A549 treated with AZD2906 at 1 μM for 4 hours (cell line): ENCODE measurements around the gene C1orf122. TPM values are rescaled to one million over a fixed set of nuclear protein-coding genes. Genes with fewer than 3 reads are reported as not detected.

Experiments
- total RNA-seq: library from RNA; stranded (reverse); fragments of 200-300 nt; extraction: Qiagen RNA extraction; gene quantifications from 5 replicates; pipeline ENCODE4 v1.2.3, GENCODE V29; 2022

C1orf122 gene
- 35.9 to 71.1 TPM (median 57.7 TPM) in 5 replicates for total RNA-seq

DNA sequence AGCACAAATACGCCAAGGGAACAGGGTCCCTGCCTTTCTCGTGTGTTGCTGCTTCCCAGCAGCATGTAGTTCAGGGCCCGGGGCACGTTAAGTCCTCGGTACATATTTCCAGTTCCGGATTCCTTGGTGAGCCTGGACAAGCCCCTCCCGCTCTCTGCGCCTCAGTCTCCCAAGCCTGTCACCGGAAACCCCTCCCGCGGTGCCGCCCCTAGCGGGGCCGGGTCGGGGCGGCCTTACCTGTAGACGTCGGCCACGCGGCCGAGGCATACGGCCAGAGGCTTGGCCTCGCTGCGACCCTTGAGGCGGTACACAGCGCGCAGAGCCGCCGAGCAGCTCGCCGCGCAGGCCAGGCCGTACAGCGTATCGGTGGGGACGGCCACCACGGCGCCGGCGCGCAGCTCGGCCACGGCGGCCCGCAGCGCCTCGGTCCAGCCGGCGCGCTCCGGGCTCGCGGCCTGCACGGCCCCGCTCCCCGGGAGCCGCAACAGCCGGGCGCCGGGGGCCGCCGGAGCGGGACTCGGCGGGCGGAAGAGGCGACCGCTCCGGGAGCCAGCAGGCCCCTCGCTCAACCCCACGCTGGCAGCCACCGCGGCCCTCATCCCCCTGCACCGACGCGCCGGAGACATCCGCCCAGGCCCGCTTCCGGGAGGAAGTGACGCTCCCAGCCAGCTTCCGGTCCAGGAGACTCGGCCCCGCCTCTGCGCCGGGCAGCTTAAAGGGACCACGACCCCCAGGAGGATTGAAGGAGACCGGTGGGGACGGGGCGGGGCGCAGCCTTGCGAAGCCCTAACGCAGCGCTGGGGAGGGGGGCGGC, at the start of gene C1orf122, which contains the start of gene YRDC:
TSS of gene C1orf122 (plus strand) at position 236 of the 814 bp plus-strand sequence. CDS start 615 bp downstream, outside the sequence.
TSS of gene YRDC (minus strand) at position 654 of the 814 bp plus-strand sequence. CDS start at position 626, 28 bp downstream.

DNA sequence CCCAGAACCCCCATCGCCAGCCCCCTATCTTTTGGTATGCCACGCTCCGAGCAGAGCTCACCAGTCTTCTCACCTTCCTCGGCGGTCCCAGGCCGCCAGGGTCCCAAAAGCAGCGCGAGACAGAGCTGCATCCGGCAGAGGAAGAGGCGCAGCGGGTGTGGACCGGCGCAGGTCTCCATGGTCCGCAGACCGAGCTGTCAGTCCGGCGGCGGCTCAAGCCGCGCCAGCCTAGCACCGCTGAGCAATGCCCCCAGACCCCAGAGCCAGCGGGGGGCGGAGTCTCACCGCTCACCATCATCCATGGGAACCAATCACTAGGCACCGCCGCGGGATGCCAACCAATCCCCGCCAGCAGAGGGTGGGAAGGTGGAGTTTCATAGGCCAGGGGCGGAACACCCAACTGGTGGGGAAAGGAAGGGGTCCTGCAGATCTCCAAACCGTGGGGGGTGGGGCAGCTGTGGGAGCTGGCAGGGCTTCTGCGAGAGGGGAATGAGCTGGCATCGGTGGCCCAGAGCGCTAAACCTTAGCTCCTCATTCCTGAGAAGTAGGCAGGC, 42.6 kb upstream of the C1orf122 start, which contains the start of gene EPHA10:
TSS of gene EPHA10 (minus strand) at position 233 of the 554 bp plus-strand sequence. CDS start at position 179, 54 bp downstream.

DNA sequence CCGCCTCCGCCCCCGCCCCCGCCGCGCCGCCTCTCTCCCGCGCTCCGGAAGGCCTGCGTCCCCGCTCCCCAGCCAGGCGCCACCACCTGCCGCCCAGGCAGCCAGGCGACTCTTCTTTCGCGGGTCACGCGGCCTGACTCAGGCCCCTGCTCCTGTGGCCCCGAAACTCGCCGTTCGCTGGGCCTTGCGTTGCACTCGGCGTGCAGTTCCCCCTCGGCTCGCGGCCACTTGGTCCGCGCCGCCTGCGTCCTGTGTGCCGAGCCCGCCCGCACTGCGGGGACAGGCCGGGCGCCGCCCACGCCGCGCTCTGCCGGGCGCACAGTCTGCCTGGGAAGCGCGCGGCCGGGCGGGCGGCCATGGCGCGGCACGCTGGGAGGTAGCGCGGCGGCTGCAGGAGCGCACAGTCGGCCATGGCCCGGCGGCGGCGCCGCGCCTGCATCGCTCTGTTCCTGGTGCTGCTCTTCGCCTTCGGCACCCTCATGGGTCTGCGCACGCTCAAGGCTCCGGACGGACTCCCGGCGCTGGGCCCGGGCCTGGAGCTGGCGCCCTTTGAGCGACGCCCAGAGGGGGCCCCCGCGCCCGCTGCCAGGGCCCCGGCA, 13.7 kb upstream of the C1orf122 start, which contains the start of gene MANEAL:
TSS of gene MANEAL (plus strand) at position 75 of the 599 bp plus-strand sequence. CDS start at position 411, 336 bp downstream.

Other genes starting within 250 kb of the C1orf122 start
- 48.6 to 63.7 TPM (median 52.0 TPM) in 5 replicates for gene GNL2, start 211.9 kb upstream of the C1orf122 start, total RNA-seq
- 0.05 to 0.19 TPM (median 0.14 TPM) in 5 replicates for gene RSPO1, start 172.9 kb upstream of the C1orf122 start, total RNA-seq
- 45.0 to 48.5 TPM (median 47.4 TPM) in 5 replicates for gene CDCA8, start 115.3 kb upstream of the C1orf122 start, total RNA-seq
- 0.95 to 1.4 TPM (median 1.1 TPM) in 5 replicates for gene EPHA10, start 42.7 kb upstream of the C1orf122 start, total RNA-seq
- gene MANEAL, start 13.9 kb upstream of the C1orf122 start, total RNA-seq, result 21.2 to 26.5 TPM (median 25.0 TPM) in 5 replicates
- 11.3 to 18.7 TPM (median 16.4 TPM) in 5 replicates for gene YRDC, start 418 bp downstream of the C1orf122 start, total RNA-seq
- gene MTF1, start 51.8 kb downstream of the C1orf122 start, total RNA-seq, result 4.1 to 5.4 TPM (median 4.5 TPM) in 5 replicates
- 4.0 to 4.9 TPM (median 4.1 TPM) in 5 replicates for gene INPP5B, start 139.3 kb downstream of the C1orf122 start, total RNA-seq
- 44.8 to 91.7 TPM (median 49.7 TPM) in 5 replicates for gene SF3A3, start 182.2 kb downstream of the C1orf122 start, total RNA-seq
- 9.8 to 11.6 TPM (median 10.8 TPM) in 5 replicates for gene FHL3, start 197.7 kb downstream of the C1orf122 start, total RNA-seq
- 37.0 to 67.7 TPM (median 39.6 TPM) in 5 replicates for gene UTP11, start 204.9 kb downstream of the C1orf122 start, total RNA-seq
- 0.03 to 0.06 TPM in 2 of 5 replicates, not detected in the others for gene POU3F1, start 239.0 kb downstream of the C1orf122 start, total RNA-seq